Suprapubic skin (tissue), 4 donors: Measurements from ENCODE around the gene ADAMTS9. TPM values are rescaled to one million over a fixed set of nuclear protein-coding genes. Genes with fewer than 3 reads are reported as not detected.

Source experiments
- DNase-seq, 2 donors: peaks; one replicate each; pipeline ENCODE4 v3.0.0-alpha.2; 2019; ENCODE audit warnings: low spot score in 2 of 2
- H3K27ac ChIP-seq: fragments of 200-600 bp; sonication (generic); one replicate; pipeline ENCODE4 v1.5.1; 2019
- H3K27me3 ChIP-seq: fragments of 200-600 bp; sonication (generic); one replicate; pipeline ENCODE4 v1.5.1; 2019
- H3K36me3 ChIP-seq: fragments of 200-600 bp; sonication (generic); one replicate; pipeline ENCODE4 v1.5.1; 2019
- H3K4me1 ChIP-seq: fragments of 200-600 bp; sonication (generic); one replicate; pipeline ENCODE4 v1.5.1; 2019
- H3K4me3 ChIP-seq: fragments of 200-600 bp; sonication (generic); one replicate; pipeline ENCODE4 v1.5.1; 2019; ENCODE audit warnings: mild to moderate bottlenecking
- H3K9me3 ChIP-seq: fragments of 200-600 bp; sonication (generic); one replicate; pipeline ENCODE4 v1.5.1; 2019
- CTCF ChIP-seq, 2 donors: fragments of 200-600 bp in 1 of 2; fragments of 450-650 bp in 1 of 2; sonication (generic) in 1 of 2; IDR thresholded peaks; one replicate each; pipeline ENCODE4 v1.5.1; 2016 to 2019; ENCODE audit warnings: antibody characterized with exemption in 2 of 2, mild to moderate bottlenecking in 1 of 2, moderate library complexity in 1 of 2
- EP300 ChIP-seq: sonication (generic); formaldehyde crosslinking; IDR thresholded peaks from one replicate; pipeline ENCODE4 v1.6.1; 2017; ENCODE audit warnings: antibody characterized with exemption
- POLR2A ChIP-seq, 2 donors: fragments of 450-650 bp; IDR thresholded peaks; one replicate each; pipeline ENCODE4 v1.6.1; 2017; ENCODE audit warnings: antibody characterized with exemption in 2 of 2, mild to moderate bottlenecking in 2 of 2, moderate library complexity in 2 of 2
- POLR2AphosphoS5 ChIP-seq, 3 donors: sonication (generic); formaldehyde crosslinking; IDR thresholded peaks; one replicate each; pipeline ENCODE4 v1.6.1; 2017; ENCODE audit warnings: antibody characterized with exemption in 3 of 3
- WGBS: methylation state at CpG from one replicate; pipeline ENCODE4 v1.1.5; 2018; 5-methylcytosine and 5-hydroxymethylcytosine counted together
- total RNA-seq, 4 donors: library from RNA; depleted of rRNA; stranded (reverse); fragments of >200 nt; gene quantifications; one replicate each; pipeline ENCODE4 v1.1.0, GENCODE V29; 2016

Gene ADAMTS9
- total RNA-seq, 4 donors from 2014 or later, result 7.8 to 32.8 (median 9.3) TPM

- WGBS, result 69% methylated on average over 5 of the region's 5 CpGs
- TF ChIP-seq EP300 (no peak), CTCF (IDR thresholded peaks at IDR 0.05) (no peak), POLR2AphosphoS5 (IDR thresholded peaks at IDR 0.05) (no peak), POLR2A (IDR thresholded peaks at IDR 0.05) (no peak)
- no peak overlapping the region for H3K4me3 ChIP-seq
- H3K27ac ChIP-seq, result no peak overlapping the region
- H3K4me1 ChIP-seq, result no peaks in the 10 kb centered on the region
- H3K36me3 ChIP-seq, result no peaks in the 10 kb centered on the region
- no peak for DNase-seq
- H3K9me3 ChIP-seq, result no peaks in the 10 kb centered on the region
- H3K27me3 ChIP-seq, result no peaks in the 10 kb centered on the region
These were observed 220.4 kb downstream of the ADAMTS9 start for GRCh38 chr3:64467255-64467944.
